Keratinocyte (primary cell): ENCODE measurements around the gene NBEA. TPM values are rescaled to one million over a fixed set of nuclear protein-coding genes. Genes with fewer than 3 reads are reported as not detected.

ENCODE experiments used
- DNase-seq: peaks from one replicate; pipeline ENCODE4 v3.0.0-alpha.2; 2011; ENCODE audit warnings: low read depth, missing footprints, low spot score
- FAIRE-seq: peaks from 2 replicates; lab custom pipeline; 2011; peaks lifted over from hg19 to GRCh38; lab: Jason Lieb, UNC
- H2AFZ ChIP-seq: 2 replicates; pipeline ENCODE4 v1.6.0; 2012; ENCODE audit warnings: low read length, control low read depth, inconsistent platforms; ENCODE audit not compliant: control insufficient read depth
- H3K27ac ChIP-seq: 2 replicates; pipeline ENCODE4 v1.5.1; 2011; ENCODE audit warnings: low read length; ENCODE audit not compliant: control insufficient read depth, insufficient read depth
- H3K27me3 ChIP-seq: 3 replicates; pipeline ENCODE4 v1.6.0; 2011; ENCODE audit warnings: low read length; ENCODE audit not compliant: control insufficient read depth, insufficient read depth; ENCODE audit errors: extremely low read depth
- H3K36me3 ChIP-seq, 2 experiments: 2 replicates in 1 of 2; 3 replicates in 1 of 2; pipeline ENCODE4 v1.5.1; 2011; ENCODE audit warnings: low read length in 2 of 2, mild to moderate bottlenecking in 1 of 2; ENCODE audit not compliant: control insufficient read depth in 2 of 2, insufficient read depth in 2 of 2; ENCODE audit errors: extremely low read depth in 1 of 2
- H3K4me1 ChIP-seq: 3 replicates; pipeline ENCODE4 v1.5.1; 2011; ENCODE audit warnings: low read length; ENCODE audit not compliant: control insufficient read depth, insufficient read depth; ENCODE audit errors: extremely low read depth
- H3K4me2 ChIP-seq: 3 replicates; pipeline ENCODE4 v1.6.0; 2011; ENCODE audit warnings: low read depth, low read length; ENCODE audit not compliant: control insufficient read depth, insufficient read depth; ENCODE audit errors: extremely low read depth
- H3K4me3 ChIP-seq, 3 experiments: fragments of 200-600 bp in 1 of 3; sonication (generic) in 1 of 3; 2 replicates in 2 of 3; 3 replicates in 1 of 3; pipeline ENCODE4 v1.5.1; 2011 to 2016; ENCODE audit warnings: low read length in 3 of 3, mild to moderate bottlenecking in 3 of 3, control low read depth in 2 of 3, inconsistent platforms in 1 of 3, low read depth in 1 of 3, mixed read lengths in 1 of 3, mixed run types in 1 of 3, moderate library complexity in 1 of 3; ENCODE audit not compliant: control insufficient read depth in 2 of 3, insufficient read depth in 2 of 3; ENCODE audit errors: extremely low read depth in 1 of 3
- H3K79me2 ChIP-seq: 2 replicates; pipeline ENCODE4 v1.6.0; 2012; ENCODE audit warnings: low read length; ENCODE audit not compliant: control insufficient read depth, insufficient read depth
- H3K9ac ChIP-seq: 3 replicates; pipeline ENCODE4 v1.6.0; 2011; ENCODE audit warnings: low read length; ENCODE audit not compliant: control insufficient read depth, insufficient read depth; ENCODE audit errors: extremely low read depth
- H3K9me1 ChIP-seq: 3 replicates; pipeline ENCODE4 v1.6.0; 2011; ENCODE audit warnings: low read length; ENCODE audit not compliant: control insufficient read depth, insufficient read depth; ENCODE audit errors: extremely low read depth
- H3K9me3 ChIP-seq: 2 replicates; pipeline ENCODE4 v1.5.1; 2012; ENCODE audit warnings: low read depth, low read length; ENCODE audit not compliant: control insufficient read depth
- H4K20me1 ChIP-seq: 3 replicates; pipeline ENCODE4 v1.6.0; 2011; ENCODE audit warnings: low read length; ENCODE audit not compliant: control insufficient read depth, insufficient read depth; ENCODE audit errors: extremely low read depth
- CTCF ChIP-seq, 3 experiments: IDR thresholded peaks in 1 of 3; conservative IDR thresholded peaks in 1 of 3; optimal IDR thresholded peaks in 1 of 3; 2 replicates in 2 of 3; 3 replicates in 1 of 3; pipeline versions ENCODE3 to v1.5.1; 2011; ENCODE audit warnings: low read length in 3 of 3, mild to moderate bottlenecking in 3 of 3, moderate library complexity in 2 of 3, control low read depth in 1 of 3, inconsistent platforms in 1 of 3; ENCODE audit not compliant: insufficient read depth in 2 of 3; ENCODE audit errors: extremely low read depth in 1 of 3
- EZH2 ChIP-seq: IDR thresholded peaks from one replicate; pipeline ENCODE4 v1.6.1; 2012; ENCODE audit warnings: inconsistent platforms, mild to moderate bottlenecking, low read length, moderate library complexity
- dilution Hi-C: fragments of 300-500 bp; cut with MboI; formaldehyde crosslinking; loops from one replicate; pipeline ENCODE4 v1.7.0; 2020; ENCODE audit warnings: low sequenced_read_pairs; ENCODE audit not compliant: extremely low pct_ligation_motif_present
- polyA plus RNA-seq, 5 experiments: library from polyadenylated mRNA; depleted of rRNA in 3 of 5; stranded (reverse) in 3 of 5; stranded (forward) in 1 of 5; unstranded in 1 of 5; fragments of >200 nt; gene quantifications; 1 replicate in 1 of 5; 2 replicates in 3 of 5; 3 replicates in 1 of 5; pipeline versions ENCODE4 v1.2.1 to v1.2.3, GENCODE V29; 2011 to 2012; ENCODE audit warnings: missing spikeins in 2 of 5, low read depth in 1 of 5, low replicate concordance in 1 of 5

The NBEA gene
- polyA plus RNA-seq, 1 donor (not counting 4 experiments of a cell fraction or from before 2014, with no cell fraction given) = 0.05 TPM

- no peak overlapping the region for H3K27ac ChIP-seq
- H3K27me3 ChIP-seq = no peaks in the 10 kb centered on the region
- H2AFZ ChIP-seq = no peak overlapping the region
- H3K4me1 ChIP-seq = no peaks in the 10 kb centered on the region
- H4K20me1 ChIP-seq = no peaks in the 10 kb centered on the region
- H3K36me3 ChIP-seq = no peaks in the 10 kb centered on the region
- H3K9ac ChIP-seq = no peak overlapping the region
- dilution Hi-C loops = no loop called here
- no peak overlapping the region for H3K4me2 ChIP-seq
- H3K4me3 ChIP-seq = no peak overlapping the region
- no peaks in the 10 kb centered on the region for H3K9me1 ChIP-seq
- no peaks in the 10 kb centered on the region for H3K9me3 ChIP-seq
- DNase-seq (no peak), FAIRE-seq (no peak)
- TF ChIP-seq CTCF (optimal IDR thresholded peaks at IDR 0.05 in 1 of 3, IDR thresholded peaks at IDR 0.05 in 1 of 3, conservative IDR thresholded peaks at IDR 0.05 in 1 of 3; ENCODE audit: extremely low read depth in 1 of 3, insufficient read depth in 2 of 3, low read length in 3 of 3) = no peak
- TF ChIP-seq EZH2 = no peak
- H3K79me2 ChIP-seq = no peaks in the 10 kb centered on the region
These were observed 748.6 kb downstream of the NBEA start for GRCh38 chr13:35690581-35691207.

- Histone ChIP-seq H3K9me3 (peaks cover 8% of the 10 kb centered on the region), H3K9me1 (no peaks in the 10 kb centered on the region), H3K4me1 (no peaks in the 10 kb centered on the region), H3K27ac (no peak overlapping the region), H3K36me3 (no peaks in the 10 kb centered on the region), H3K27me3 (no peaks in the 10 kb centered on the region), H4K20me1 (no peaks in the 10 kb centered on the region), H3K9ac (no peak overlapping the region), H2AFZ (no peak overlapping the region), H3K4me2 (no peak overlapping the region), H3K79me2 (no peaks in the 10 kb centered on the region), H3K4me3 (no peak overlapping the region)
- no peak for DNase-seq
- dilution Hi-C loops = no loop called here
- no peak for TF ChIP-seq EZH2
- TF ChIP-seq CTCF (optimal IDR thresholded peaks at IDR 0.05 in 1 of 3, IDR thresholded peaks at IDR 0.05 in 1 of 3, conservative IDR thresholded peaks at IDR 0.05 in 1 of 3; ENCODE audit: extremely low read depth in 1 of 3, insufficient read depth in 2 of 3, low read length in 3 of 3) = no peak
- FAIRE-seq = no peak
These were observed 751.2 kb downstream of the NBEA start for GRCh38 chr13:35693134-35693784.
